ENCODE results near the gene SMIM26.

The SMIM26 gene

GRCh38 chr20:18543216-18543615 is 24.0 kb upstream of the SMIM26 start:
- TF ChIP-seq CTCF (IDR thresholded peaks at IDR 0.05; ENCODE audit: control extremely low read depth, extremely low read depth, low read depth, missing control alignments) = no peak
- no peak for DNase-seq (ENCODE audit: extremely low spot score)
- ChIA-PET CTCF (interaction anchor here (0.9 kb wide), 1 partner anchor 9 kb away, joined by 3 read pairs; no protein-coding TSS in a partner anchor), POLR2A (no interaction called here)

DNA sequence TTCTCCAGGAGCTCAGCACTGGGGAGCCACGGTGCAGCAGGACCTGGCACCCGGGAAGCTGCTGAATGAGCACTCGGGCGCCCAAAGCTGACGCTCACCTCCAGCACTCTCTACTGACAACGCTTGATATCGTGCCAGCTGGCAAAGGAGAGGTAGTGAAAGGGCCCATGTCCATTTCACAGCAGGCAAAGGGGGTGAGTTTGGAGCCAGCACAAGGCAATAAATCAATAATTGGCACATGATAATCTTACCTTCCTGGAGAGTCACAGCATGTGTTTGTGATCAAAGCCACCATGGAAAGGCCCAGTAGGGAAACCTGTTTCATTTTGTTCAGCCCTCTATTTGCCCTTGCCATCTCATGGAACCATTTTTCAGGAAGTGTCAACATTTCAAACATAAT is 23.3 kb upstream of the SMIM26 start:
- no peak for DNase-seq (ENCODE audit: extremely low spot score)
- ChIA-PET CTCF (interaction anchor here (0.6 to 0.9 kb wide), 2 partner anchors 10 to 28 kb away, joined by 3 read pairs; no protein-coding TSS in a partner anchor), POLR2A (interaction anchor here (0.7 kb wide), 1 partner anchor 21 kb away, joined by 6 read pairs; no protein-coding TSS in a partner anchor)
- no peak for TF ChIP-seq CTCF (IDR thresholded peaks at IDR 0.05; ENCODE audit: control extremely low read depth, extremely low read depth, low read depth, missing control alignments)

GRCh38 chr20:18545566-18545965 is 21.7 kb upstream of the SMIM26 start:
- POLR2A ChIA-PET = no interaction called here
- TF ChIP-seq CTCF (IDR thresholded peaks at IDR 0.05; ENCODE audit: control extremely low read depth, extremely low read depth, low read depth, missing control alignments) = no peak

DNA sequence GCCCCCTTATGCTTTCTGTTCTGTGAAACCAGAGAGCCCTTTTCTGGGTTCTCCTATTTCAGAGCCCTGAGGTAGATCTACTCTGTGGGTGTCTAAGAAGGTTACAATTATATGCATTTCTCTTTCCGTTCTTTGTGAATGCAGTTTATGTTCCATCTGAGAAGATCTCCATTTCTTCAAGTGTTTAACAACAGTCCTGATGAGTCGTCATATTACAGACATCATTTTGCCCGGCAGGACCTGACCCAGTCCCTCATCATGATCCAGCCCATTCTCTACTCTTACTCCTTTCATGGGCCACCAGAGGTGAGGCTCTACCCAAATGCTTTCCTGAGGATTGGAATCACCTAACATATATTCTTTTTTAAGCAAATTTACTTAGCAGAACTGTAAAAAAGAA is 18.8 kb upstream of the SMIM26 start:
- no peak for DNase-seq (ENCODE audit: extremely low spot score)
- ChIA-PET CTCF (no interaction called here), POLR2A (no interaction called here)
- TF ChIP-seq CTCF (IDR thresholded peaks at IDR 0.05; ENCODE audit: control extremely low read depth, extremely low read depth, low read depth, missing control alignments) = no peak

More at GRCh38 chr20:18545566-18545965, 21.7 kb upstream of the SMIM26 start:
- DNase-seq (ENCODE audit: extremely low spot score) = no peak
- CTCF ChIA-PET = interaction anchor here (0.8 to 1.9 kb wide), 2 partner anchors 11 to 13 kb away, joined by 3 to 7 read pairs; no protein-coding TSS in a partner anchor

DNA sequence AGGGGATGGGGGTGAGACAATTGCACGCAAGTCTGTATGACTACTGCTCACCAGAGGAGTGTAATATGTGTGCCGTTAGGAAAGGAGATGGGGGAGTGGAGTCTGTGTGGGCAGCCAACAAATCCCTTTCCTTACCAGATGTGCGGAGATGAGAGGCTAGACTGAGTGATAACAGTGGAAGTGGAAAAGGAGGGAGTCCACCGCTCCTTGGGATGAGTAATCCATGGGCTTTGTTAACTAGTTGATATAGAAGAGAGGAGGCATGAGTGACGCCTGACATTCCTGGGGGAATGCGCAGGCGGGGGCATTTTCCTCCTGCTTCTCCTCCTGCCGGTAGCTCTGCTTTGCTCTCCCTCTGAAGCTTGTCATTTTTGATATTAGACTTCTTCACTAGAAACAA is 13.5 kb upstream of the SMIM26 start:
- TF ChIP-seq CTCF (IDR thresholded peaks at IDR 0.05; ENCODE audit: control extremely low read depth, extremely low read depth, low read depth, missing control alignments) = no peak
- POLR2A ChIA-PET = no interaction called here
- no peak for DNase-seq (ENCODE audit: extremely low spot score)
- CTCF ChIA-PET = no interaction called here

DNA sequence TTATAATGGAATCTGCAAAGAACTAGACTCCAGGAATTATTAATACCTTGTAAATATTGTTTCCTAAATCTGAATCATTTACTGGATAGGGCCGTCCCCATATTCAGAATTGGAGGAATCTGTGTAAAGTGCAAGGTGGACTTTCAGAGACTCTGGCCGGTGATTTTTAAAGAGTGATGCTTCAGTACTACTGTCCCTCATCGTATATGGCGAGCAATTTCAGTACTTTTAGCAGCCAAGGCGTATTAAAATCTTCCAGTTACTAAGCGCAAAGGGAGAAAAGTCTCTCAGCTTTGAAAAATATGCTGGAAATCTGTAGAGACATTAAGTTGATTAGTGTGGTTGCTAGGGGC is 483 bp downstream of the SMIM26 start:
- POLR2A ChIA-PET = no interaction called here
- CTCF ChIA-PET = interaction anchor here (1.7 kb wide), 1 partner anchor 12 kb away, joined by 3 read pairs; no protein-coding TSS in a partner anchor
- DNase-seq (ENCODE audit: extremely low spot score) = no peak
- TF ChIP-seq CTCF (IDR thresholded peaks at IDR 0.05; ENCODE audit: control extremely low read depth, extremely low read depth, low read depth, missing control alignments) = no peak

GRCh38 chr20:18571009-18571408 is 3.8 kb downstream of the SMIM26 start:
- no peak for TF ChIP-seq CTCF (IDR thresholded peaks at IDR 0.05; ENCODE audit: control extremely low read depth, extremely low read depth, low read depth, missing control alignments)
- ChIA-PET POLR2A (no interaction called here), CTCF (interaction anchor here (1.2 to 1.9 kb wide), 2 partner anchors 9 to 11 kb away, joined by 3 to 8 read pairs; no protein-coding TSS in a partner anchor)
- no peak for DNase-seq (ENCODE audit: extremely low spot score)
